ENCODE measurements around the gene HDAC10.

Gene HDAC10

DNA sequence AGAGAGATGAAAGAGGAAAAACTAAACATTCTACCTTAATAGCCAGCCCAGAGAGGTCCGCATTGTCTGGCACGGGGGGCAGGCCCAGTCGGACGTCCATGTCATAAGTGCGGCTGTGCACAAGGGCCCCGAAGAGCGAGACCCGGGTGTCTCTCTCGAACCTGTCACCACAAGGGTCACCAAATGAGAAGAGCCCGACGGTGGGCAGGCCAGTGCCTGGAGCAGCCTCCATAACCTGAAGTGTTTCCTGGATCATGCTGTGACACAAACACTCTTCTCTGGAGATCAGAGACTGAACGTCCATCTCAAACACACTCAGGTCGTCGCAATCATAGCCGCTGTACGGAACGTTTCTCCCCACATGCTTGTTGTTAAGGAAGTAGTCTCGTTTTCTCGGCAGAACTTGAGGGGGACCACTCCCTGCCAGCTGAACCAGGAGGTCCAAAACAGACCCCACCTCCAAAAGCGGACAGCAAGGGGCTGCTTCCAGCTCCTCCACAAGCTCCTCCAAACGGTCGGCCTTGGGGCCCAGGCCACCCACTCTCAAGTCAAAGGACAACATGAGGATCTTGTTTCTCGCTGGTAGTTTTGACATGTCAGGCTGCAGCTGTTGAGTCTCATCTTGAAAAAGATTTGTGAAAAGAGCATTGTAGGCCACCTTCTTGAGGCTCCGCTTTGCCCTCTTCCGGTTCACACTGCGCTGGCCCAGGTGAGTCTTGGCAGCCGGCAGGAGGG, 7.2 kb downstream of the HDAC10 start:
- in situ Hi-C loops (cut with HindIII; ENCODE audit: low sequenced_read_pairs): no loop called here

DNA sequence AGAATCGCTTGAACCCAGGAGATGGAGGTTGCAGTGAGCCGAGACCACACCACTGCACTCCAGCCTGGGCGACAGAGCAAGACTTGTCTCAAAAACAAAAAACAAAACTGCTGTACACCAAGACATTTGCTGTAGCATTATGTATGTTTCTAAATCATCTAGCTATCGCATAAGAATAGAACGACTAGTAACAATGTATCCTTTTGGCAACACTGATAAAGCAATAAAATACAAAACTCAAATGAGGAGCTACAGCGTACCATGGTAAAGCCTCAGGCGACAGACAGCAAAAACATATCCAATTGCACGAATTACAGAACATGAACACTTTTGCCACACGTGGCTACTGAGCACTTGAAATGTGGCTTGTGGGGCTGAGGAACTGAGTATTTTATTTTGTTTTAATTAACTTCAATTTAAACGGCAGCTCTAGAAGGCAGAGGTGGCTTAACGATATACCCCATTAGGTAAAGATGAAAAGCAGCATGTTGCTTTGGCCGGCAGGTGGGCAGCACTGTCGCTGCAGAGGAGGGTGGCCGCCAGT, 8.6 kb downstream of the HDAC10 start:
- in situ Hi-C loops (cut with HindIII; ENCODE audit: low sequenced_read_pairs): no loop called here

DNA sequence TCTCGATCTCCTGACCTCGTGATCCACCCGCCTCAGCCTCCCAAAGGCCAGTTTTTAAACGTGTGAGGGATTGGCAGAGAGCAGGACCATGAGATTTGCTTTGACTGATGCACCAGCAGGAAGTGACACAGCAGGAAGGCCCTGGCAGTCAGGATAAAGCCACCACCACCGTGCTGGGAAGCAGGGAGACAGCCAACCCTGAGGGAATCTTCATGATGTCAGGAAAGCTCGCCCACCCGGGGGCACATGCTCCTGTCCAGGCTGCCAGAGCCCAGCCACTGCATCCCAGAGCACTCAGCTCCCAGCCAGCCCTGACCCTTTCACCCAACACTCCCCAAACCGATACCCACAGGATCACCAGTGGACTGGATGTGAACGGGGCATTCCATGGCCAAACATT, 12.3 kb downstream of the HDAC10 start:
- in situ Hi-C loops (cut with HindIII; ENCODE audit: low sequenced_read_pairs): no loop called here

DNA sequence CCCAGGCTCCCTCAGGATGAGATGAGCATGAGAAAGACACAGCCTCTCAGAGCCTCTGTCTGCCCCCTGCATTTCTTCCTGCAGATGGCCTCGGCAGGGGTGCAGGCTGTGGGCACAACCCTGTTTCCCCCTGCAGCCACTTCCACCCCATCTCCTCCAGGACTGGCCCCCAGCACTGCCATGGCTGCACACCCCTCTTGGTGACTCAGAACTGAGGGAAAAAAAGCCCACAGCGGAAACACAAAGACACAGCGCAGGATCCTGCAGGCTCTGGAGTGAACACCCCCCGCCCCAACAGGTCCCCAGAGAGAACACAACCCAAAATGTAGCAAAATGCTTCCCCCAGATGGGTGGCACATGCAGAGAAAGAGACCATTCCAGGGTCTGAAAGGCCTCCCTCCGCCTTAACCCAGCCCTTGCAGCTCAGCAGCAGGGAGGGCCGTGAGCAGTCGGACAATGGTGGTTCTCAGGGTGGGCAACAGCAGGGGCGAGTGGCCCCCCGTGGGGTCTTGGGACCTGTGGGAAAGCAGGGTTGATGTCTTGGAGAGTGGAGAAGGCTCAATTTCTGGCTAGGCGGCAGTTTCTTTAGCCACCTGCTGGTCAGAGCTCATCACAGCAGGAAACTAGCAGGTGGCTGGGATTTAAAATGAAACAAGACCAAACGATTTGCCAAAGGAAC, 14.2 kb downstream of the HDAC10 start:
- in situ Hi-C loops (cut with HindIII; ENCODE audit: low sequenced_read_pairs): no loop called here

DNA sequence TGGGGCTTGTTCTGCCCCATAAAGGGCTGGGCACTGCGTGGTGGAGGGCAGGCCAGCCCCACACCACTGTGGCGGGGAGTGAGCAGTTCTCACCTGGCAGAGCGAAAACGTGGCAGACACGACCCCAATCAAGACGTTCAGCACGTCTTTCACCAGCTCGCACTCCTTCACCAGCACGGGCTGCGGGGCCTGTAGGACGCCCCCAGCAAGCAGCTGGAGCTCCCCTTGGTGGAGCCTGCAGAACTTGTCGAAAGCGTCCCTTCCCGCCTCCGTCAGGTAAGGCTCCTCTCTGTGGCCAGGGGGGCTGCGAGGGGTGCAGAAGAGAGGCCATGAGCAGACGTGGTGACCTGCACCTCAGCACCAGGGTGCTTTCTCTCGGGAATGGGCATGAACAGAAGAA, 17.8 kb downstream of the HDAC10 start:
- in situ Hi-C loops (cut with HindIII; ENCODE audit: low sequenced_read_pairs): no loop called here

DNA sequence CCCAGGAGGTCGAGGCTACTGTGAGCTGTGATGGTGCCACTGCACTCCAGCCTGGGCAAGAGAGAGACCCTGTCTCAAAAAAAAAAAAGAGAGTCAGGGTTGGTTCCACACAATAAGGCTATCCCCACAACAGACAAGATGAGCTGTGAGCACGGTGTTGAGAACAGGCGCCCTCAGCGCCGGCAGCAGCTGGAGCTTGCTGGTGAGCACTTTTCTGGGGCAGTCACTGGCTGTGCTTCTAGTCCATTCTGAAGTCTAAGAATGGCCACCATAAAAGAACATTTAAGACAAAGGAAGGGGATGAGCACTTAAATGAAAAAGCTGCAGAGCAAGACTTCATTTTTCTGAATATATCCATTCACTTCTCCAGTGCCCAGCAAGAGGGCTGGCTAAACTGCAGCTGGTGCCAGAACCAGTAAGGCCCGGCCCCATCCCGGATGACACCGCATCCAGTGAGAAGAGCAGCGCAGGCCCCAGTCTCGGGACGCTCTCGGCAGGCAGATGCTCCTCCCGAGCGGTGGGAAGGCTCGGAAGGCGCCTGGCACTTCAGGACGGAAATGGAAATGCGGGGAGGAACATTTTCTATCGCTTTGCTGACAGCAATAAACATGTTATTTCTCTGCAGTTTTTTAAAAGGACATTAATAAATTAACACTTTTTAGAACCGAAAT, 18.4 kb downstream of the HDAC10 start:
- in situ Hi-C loops (cut with HindIII; ENCODE audit: low sequenced_read_pairs): no loop called here

DNA sequence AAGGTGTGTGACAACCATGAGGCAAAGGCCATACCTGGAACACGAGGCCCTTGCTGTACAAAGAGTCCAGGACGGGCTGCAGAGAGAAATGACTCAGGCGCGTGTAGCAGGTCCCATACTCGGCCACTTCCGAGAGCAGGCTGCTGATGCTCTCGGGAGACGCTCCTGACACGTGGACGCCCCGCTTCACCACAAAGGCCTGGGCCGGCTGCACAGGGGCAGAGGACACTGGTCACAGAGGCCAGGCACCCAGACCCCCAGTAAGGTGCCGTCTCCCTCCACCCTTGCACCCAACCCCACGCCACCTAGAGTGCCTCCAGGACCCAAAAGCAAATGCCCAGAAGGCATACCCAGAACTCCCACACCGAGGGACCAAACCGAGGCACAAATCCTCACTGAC, 21.7 kb downstream of the HDAC10 start:
- in situ Hi-C loops (cut with HindIII; ENCODE audit: low sequenced_read_pairs): no loop called here

DNA sequence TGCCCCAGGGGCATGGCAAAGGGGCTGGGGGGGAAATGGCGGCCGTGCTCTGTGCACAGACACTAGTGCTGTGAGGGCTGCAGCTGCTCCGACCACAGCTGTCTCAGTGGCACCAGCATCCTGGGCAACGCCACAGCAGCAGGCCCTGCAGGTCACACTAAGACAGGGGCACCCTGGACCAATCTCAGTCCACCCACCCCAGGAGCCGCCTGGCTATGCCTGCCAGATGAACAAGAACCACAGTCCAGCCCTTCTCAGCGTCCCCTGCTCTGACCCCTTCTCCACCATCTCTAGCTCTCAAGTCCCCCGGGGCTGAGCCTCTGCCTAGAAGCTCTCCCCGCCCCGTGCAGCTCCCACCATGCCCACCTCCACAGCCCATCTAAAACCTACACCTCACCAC, 22.7 kb downstream of the HDAC10 start:
- in situ Hi-C loops (cut with HindIII; ENCODE audit: low sequenced_read_pairs): no loop called here

DNA sequence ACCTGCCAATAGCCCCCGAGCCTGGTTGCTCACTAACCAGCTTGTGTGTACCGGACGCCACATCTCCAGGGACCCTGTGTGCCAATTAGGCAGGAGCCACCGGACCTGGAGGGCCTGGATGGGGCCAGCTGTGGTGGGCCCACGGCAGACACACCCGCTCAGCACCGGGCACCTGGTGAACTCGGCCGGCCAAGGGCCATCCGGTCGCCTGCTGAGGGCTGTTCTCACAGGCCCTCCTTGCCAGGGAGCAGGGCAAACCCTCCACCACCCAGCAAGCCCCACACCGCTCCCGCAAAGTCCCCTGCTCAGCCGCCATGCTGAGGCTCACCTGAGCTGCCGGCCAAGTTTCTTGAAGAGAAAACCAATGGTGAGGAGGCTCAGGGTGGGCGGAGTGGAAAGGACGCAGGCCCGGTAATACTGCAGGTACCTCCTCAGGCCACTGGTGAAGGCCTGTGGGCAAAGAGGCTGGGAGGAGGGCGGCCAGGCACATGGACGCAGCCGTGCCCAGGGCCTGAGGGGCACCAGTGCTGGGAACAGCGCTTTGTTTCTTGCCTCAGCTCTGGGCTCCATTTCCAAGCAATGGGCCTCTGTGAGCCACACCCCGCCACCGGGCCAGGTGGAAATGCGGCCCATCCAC, 23.4 kb downstream of the HDAC10 start:
- in situ Hi-C loops (cut with HindIII; ENCODE audit: low sequenced_read_pairs): no loop called here

DNA sequence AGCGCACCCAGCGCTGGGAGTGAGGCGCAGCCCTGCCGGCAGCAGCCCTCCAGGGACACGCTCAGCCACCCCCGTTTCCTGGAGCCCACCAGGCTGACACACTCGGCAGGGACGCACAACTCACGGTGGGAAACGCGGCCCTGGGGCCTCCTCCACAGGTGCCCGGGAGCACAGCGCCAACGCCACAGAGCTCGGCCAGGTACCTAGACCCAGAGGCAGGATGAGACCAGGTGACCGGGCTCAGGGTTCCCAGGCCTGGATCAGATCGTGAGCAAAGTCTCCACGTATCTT, 24.2 kb downstream of the HDAC10 start:
- in situ Hi-C loops (cut with HindIII; ENCODE audit: low sequenced_read_pairs): no loop called here

DNA sequence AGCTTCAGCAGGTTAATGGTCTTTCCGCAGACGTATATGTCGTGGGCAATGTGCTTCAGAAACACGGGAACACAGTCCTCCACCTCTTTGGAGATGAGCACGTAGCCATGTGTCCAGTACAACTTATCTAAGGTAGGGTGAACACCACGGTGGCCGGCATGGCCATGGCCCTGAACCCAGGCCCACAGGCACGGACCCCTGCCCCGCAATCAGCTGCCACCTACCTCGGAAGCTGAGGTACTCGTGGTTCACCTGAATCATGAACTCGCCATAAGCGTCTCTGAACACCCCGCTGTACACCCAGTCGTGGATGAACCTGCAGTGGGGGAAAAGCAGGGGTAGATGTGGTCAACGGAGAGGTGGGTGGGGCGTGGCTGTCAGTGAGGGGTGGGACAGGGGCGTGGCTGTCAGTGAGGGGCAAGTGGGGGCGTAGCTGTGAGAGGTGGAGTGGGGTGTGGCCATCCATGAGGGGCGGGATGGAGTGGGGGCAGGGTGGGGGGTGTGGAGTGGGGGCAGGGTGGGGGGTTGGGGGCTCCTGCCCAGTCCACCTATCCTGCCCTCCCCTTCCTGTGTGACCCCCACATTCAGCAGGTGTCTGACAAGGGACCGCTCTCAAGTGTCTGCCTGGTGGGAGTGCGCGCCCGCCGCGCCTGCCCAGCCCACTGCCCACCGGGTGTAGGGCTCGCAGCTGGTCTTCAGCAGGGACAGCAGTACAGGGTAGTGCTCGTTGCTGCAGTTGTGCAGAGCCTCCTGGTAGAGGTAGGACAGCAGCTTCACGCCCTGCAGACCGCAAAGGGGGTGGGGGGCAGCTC, 24.8 kb downstream of the HDAC10 start:
- in situ Hi-C loops (cut with HindIII; ENCODE audit: low sequenced_read_pairs): no loop called here

DNA sequence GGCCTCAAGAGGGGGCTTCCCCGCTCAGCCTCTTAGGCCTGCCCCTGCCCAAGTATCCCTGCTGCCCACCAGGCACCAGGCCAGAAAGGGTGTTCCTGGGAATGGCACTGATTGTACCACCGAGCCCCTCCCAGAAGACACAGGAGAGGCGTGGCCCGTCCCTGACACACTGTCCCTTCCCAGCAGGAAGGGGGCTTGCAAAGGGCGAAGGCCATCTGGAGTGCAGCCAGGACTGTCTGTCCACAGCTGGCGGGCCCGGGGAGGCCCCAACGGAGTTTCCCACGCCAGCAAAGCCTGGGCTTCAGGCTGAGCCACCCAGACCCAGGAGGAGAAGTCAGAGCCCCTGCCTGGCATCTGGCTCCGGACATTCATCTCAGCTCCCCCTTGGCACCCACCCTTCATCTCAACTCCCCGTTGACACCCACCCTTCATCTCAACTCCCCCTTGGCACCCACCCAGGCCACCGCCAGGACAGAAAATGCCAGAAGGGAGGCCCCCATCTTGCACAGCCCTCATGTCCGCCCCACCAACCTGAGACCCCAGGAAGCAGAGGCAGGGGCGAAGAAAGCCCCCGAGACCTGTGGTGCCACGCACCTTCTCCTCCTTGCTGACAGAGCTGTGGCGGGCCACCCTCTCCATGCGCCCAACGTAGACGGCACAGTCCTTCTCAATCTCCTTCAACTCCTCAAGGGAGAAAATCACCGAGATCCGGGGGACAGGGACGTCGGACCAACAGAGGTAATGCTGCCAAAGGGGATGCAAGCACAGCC, 25.7 kb downstream of the HDAC10 start:
- in situ Hi-C loops (cut with HindIII; ENCODE audit: low sequenced_read_pairs): no loop called here

DNA sequence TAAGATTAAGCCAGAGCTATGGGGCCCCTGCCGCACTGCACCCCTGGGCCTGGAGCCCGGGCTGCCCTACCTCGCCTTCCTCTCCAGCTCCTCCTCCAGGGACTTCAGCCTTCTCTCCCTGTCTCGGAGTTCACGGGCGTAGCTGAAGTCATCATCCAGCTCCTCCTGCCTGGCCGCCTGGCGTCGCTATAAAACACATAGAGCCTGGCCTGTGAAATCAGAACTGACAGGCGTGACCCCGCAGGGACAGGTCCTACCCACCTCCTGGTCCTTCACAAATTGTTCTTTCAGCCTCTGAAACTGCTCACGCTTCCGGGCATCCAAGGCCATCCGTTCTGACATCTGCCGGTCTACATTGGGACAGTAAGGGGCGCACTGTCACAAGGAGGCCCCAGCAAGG, 27.0 kb downstream of the HDAC10 start:
- in situ Hi-C loops (cut with HindIII; ENCODE audit: low sequenced_read_pairs): no loop called here

DNA sequence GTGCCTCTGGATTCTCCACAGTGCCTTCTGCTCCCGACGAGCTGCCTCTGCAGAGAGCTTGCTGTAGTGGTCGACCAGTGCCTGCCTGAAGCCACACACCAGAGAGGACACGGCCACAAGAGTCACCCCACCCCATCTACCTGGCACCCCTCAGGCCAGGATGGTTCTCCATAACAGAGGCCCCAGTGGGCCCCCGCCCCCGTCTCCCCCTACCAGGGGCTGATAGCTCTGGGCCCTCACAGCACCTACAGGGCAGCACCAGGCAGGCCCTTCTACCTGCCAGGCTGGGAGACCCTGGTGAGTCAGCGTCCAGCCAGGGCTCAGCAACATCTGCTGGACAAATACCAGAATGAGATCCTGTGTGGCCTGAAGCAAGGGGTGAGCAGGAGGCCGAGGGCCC, 28.6 kb downstream of the HDAC10 start:
- in situ Hi-C loops (cut with HindIII; ENCODE audit: low sequenced_read_pairs): no loop called here

DNA sequence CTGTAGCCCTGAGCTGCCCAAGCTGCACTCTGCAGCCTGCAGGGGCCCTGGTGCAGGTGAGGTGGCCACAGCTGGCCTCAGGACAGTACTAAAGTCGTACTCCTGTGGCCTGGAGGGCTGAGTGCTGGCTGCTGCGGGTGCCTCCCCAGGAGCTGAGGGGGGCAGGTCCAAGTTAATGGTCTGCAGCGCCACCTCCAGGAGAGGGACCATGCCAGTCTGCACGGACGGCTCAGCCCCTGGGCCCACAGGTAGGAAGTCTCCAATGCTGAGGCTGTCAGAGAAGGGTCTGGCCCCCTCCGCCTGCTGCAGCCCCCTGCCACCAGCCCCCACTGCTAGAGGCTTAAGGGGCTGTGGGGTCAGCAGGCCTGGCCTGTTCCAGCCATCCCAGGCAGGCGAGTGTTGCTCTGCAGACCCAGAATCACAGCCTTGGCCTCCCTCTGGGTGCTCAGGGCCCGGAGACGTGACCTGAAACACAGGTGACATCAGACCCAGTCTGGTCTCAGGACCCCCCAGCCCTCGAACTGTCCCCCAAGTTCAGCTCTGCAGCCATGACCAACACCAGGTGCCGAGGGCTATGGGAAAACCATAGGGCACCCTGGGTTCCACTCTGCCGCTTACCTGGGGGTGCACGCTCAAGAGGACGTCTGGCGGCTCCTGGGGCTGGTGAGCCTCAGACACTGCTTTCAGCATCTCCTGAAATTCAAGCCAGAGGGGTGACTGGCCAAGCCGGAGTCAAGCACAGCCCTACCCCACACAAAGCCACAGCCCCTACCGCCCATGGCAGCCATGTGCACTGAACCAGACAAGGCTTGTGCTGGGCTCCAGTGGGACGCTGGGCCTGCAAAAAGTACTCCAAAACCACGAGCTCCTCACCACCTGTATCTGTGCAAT, 29.4 kb downstream of the HDAC10 start:
- in situ Hi-C loops (cut with HindIII; ENCODE audit: low sequenced_read_pairs): no loop called here

DNA sequence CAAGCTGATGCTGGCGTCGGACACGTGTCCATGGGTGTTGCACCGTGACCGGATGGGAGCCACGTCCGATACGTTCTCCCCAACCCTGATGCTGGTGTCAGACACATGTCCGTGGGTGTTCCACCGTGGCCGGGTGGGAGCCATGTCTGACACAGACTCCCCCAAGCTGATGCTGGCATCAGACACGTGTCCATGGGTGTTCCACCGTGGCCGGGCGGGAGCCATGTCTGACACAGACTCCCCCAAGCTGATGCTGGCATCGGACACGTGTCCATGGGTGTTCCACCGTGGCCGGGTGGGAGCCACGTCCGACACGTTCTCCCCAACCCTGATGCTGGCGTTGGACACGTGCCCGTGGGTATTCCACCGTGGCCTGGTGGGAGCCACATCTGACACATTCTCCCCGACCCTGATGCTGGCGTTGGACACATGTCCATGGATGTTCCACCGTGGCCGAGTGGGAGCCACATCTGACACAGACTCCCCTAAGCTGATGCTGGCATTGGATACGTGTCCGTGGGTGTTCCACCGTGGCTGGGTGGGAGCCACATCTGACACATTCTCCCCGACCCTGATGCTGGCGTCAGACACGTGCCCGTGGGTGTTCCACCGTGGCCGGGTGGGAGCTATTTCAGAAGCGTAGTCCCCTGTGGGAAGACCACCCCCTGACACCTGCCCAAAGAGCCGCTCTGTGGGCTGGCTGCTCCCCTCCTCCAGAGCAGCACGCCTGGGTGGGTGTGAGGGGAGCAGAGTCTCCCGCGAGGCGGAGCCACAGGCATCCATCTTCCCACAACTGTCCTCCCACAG, 30.3 kb downstream of the HDAC10 start:
- in situ Hi-C loops (cut with HindIII; ENCODE audit: low sequenced_read_pairs): no loop called here

DNA sequence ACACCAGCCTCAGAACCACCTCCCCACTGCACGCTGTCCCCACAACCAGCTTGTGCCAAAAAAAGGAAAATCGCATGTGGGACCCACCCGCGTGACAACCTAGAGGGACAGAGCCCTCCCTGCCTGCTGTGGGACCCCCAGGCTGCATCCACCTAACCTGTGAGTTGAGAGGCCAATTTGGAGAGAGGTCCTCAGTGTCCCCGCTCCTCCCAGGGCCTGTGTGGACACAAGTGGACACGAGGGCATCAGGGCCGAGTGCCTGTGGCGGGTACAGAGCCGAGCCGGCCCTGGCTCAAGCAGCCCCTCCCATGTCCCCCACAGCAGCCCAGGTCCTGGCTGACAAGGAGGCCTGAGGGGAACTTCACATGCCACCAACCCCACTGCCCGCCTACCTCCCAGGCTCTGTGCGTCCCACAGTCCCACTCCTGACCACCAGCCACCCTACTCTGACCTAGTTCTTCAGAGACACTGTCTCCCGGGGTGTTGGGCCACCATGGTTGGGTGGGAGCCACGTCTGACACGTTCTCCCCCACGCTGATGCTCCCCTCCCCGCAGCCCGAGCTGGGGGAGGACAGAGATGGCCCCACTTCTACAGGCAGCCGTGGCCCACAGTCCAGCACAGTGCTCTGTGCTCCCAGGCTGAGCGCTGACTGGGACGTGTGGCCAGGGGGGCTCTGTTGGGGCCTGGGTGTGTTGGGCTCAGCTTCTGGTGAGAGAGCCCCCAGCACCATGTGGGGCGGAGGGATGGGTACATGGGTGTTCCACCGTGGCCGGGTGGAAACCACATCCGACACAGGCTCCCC, 31.1 kb downstream of the HDAC10 start:
- in situ Hi-C loops (cut with HindIII; ENCODE audit: low sequenced_read_pairs): loop anchor here (10.0 kb wide), 1 partner anchor 135 kb away; no protein-coding TSS in a partner anchor

Data from endothelial cell of hepatic sinusoid (primary cell).